H1 (cell line): ENCODE measurements around the gene GULP1.

Source experiments
- BCL11A ChIP-seq, 2 experiments: IDR thresholded peaks; one replicate each; pipeline ENCODE4 v1.6.1; 2011; ENCODE audit warnings: low read depth in 2 of 2, low read length in 2 of 2, mild to moderate bottlenecking in 2 of 2
- EP300 ChIP-seq, 2 experiments: IDR thresholded peaks; 1 replicate in 1 of 2; 2 replicates in 1 of 2; pipeline ENCODE4 v1.6.1; 2011 to 2012; ENCODE audit warnings: low read depth in 2 of 2, low read length in 2 of 2, mild to moderate bottlenecking in 2 of 2, borderline replicate concordance in 1 of 2, inconsistent platforms in 1 of 2, moderate library complexity in 1 of 2
- JUND ChIP-seq: IDR thresholded peaks from 2 replicates; pipeline ENCODE4 v1.6.1; 2011; ENCODE audit warnings: mild to moderate bottlenecking, improper control_type of control experiment, low read length
- POLR2AphosphoS5 ChIP-seq: IDR thresholded peaks from 2 replicates; pipeline ENCODE4 v1.6.1; 2011; ENCODE audit warnings: low read depth, low read length
- TF ChIP-seq, protein P1 (sequence below), 3 experiments: IDR thresholded peaks; 1 replicate in 2 of 3; 2 replicates in 1 of 3; pipeline versions ENCODE4 v1.5.1 to v1.6.1; 2011; ENCODE audit warnings: low read length in 3 of 3, mild to moderate bottlenecking in 3 of 3, inconsistent platforms in 2 of 3, low read depth in 1 of 3, moderate library complexity in 1 of 3; ENCODE audit not compliant: insufficient read depth in 1 of 3; ENCODE audit errors: control extremely low read depth in 1 of 3

DNA sequence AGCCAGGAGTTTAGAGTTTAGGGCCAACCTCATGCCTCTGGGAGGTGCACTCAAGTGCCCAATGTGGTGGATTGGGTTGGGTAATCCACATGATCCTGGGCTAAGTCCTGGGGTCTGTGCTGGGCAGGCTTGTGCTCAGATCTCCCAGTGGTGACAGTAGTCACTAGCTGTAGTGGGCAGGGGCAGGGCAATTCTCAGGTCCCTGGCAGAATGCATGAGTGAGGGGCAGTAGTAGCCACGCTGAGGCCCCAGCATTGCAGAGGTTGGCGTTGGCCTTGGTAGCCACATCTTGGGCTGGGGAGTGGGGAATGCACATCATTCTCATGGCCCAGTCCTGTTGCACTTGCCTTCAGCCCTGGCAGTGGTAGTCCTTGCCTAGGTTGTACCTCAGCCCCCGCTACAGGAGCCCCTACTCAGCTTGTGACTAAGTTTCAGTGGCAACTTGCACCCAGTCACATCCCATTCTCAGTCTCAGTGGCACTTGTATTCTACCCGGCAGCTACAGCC, 269.9 kb downstream of the GULP1 start:
- TF ChIP-seq BCL11A (IDR thresholded peaks at IDR 0.05; ENCODE audit: low read depth in 2 of 2, low read length in 2 of 2) (no peak), EP300 (IDR thresholded peaks at IDR 0.05; ENCODE audit: borderline replicate concordance in 1 of 2, low read depth in 2 of 2, low read length in 2 of 2) (no peak), POLR2AphosphoS5 (0 out of 2 replicates have a peak, but pooled peaks have one; percentile 11), JUND (no peak)
- TF ChIP-seq, protein P1, sequence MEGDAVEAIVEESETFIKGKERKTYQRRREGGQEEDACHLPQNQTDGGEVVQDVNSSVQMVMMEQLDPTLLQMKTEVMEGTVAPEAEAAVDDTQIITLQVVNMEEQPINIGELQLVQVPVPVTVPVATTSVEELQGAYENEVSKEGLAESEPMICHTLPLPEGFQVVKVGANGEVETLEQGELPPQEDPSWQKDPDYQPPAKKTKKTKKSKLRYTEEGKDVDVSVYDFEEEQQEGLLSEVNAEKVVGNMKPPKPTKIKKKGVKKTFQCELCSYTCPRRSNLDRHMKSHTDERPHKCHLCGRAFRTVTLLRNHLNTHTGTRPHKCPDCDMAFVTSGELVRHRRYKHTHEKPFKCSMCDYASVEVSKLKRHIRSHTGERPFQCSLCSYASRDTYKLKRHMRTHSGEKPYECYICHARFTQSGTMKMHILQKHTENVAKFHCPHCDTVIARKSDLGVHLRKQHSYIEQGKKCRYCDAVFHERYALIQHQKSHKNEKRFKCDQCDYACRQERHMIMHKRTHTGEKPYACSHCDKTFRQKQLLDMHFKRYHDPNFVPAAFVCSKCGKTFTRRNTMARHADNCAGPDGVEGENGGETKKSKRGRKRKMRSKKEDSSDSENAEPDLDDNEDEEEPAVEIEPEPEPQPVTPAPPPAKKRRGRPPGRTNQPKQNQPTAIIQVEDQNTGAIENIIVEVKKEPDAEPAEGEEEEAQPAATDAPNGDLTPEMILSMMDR (IDR thresholded peaks at IDR 0.05; ENCODE audit: control extremely low read depth in 1 of 3, insufficient read depth in 1 of 3, low read depth in 1 of 3, low read length in 3 of 3), result no peak
